Nephron (organoid): Measurements from ENCODE around the gene GPR176.

Experiments used
- H3K27ac Mint-ChIP-seq, 3 experiments: 2 replicates each; pipeline ENCODE4 v1.8.0; 2020; ENCODE audit warnings: mixed read lengths in 3 of 3, mild to moderate bottlenecking in 2 of 3, moderate library complexity in 1 of 3
- H3K27me3 Mint-ChIP-seq: 2 replicates; pipeline ENCODE4 v1.8.0; 2021; ENCODE audit warnings: low read depth, mild to moderate bottlenecking, moderate library complexity, mixed read lengths
- H3K36me3 Mint-ChIP-seq: 2 replicates; pipeline ENCODE4 v1.8.0; 2020; ENCODE audit warnings: low read depth, mixed read lengths
- H3K4me1 Mint-ChIP-seq: 2 replicates; pipeline ENCODE4 v1.8.0; 2020; ENCODE audit warnings: mixed read lengths
- H3K4me3 Mint-ChIP-seq, 3 experiments: 2 replicates each; pipeline ENCODE4 v1.8.0; 2020; ENCODE audit warnings: mild to moderate bottlenecking in 3 of 3, mixed read lengths in 3 of 3, moderate library complexity in 2 of 3
- H3K9me3 Mint-ChIP-seq: 2 replicates; pipeline ENCODE4 v1.8.0; 2020; ENCODE audit warnings: mixed read lengths
- TF ChIP-seq, protein P1 (sequence below), 3 experiments: fragments of 200-600 bp; sonication (generic); IDR thresholded peaks; one replicate each; pipeline ENCODE4 v1.5.0; 2021; ENCODE audit warnings: antibody characterized with exemption in 3 of 3; ENCODE audit not compliant: unreplicated experiment in 3 of 3

GPR176 gene

DNA sequence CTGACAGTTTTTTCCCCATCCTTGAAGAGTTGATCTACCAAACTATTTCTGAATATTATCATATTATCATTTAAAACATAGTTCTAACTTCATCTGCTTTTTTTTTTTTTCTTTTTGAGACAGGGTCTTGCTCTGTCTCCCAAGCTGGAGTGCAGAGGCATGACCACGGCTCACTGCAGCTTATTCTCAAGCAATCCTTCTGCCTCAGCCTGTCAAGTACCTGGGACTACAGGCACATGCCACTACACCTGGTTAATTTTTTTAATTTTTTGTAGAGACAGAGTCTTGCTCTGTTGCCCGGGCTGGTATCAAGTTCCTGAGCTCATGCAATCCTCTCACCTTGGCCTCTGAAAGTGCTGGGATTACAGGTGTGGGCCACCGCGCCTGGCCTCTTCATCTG, 15.2 kb upstream of the GPR176 start:
- H3K27ac Mint-ChIP-seq, result peak overlapping the region; percentile 39
- TF ChIP-seq, protein P1, sequence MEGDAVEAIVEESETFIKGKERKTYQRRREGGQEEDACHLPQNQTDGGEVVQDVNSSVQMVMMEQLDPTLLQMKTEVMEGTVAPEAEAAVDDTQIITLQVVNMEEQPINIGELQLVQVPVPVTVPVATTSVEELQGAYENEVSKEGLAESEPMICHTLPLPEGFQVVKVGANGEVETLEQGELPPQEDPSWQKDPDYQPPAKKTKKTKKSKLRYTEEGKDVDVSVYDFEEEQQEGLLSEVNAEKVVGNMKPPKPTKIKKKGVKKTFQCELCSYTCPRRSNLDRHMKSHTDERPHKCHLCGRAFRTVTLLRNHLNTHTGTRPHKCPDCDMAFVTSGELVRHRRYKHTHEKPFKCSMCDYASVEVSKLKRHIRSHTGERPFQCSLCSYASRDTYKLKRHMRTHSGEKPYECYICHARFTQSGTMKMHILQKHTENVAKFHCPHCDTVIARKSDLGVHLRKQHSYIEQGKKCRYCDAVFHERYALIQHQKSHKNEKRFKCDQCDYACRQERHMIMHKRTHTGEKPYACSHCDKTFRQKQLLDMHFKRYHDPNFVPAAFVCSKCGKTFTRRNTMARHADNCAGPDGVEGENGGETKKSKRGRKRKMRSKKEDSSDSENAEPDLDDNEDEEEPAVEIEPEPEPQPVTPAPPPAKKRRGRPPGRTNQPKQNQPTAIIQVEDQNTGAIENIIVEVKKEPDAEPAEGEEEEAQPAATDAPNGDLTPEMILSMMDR (IDR thresholded peaks at IDR 0.05; ENCODE audit: unreplicated experiment in 3 of 3), result no peak
- H3K4me3 Mint-ChIP-seq, result peak overlapping the region; percentile 81 to 90 (median 88)
- H3K4me1 Mint-ChIP-seq, result peaks cover 25% of the 10 kb centered on the region
- no peaks in the 10 kb centered on the region for H3K9me3 Mint-ChIP-seq
- peaks cover 24% of the 10 kb centered on the region for H3K36me3 Mint-ChIP-seq
- no peaks in the 10 kb centered on the region for H3K27me3 Mint-ChIP-seq

DNA sequence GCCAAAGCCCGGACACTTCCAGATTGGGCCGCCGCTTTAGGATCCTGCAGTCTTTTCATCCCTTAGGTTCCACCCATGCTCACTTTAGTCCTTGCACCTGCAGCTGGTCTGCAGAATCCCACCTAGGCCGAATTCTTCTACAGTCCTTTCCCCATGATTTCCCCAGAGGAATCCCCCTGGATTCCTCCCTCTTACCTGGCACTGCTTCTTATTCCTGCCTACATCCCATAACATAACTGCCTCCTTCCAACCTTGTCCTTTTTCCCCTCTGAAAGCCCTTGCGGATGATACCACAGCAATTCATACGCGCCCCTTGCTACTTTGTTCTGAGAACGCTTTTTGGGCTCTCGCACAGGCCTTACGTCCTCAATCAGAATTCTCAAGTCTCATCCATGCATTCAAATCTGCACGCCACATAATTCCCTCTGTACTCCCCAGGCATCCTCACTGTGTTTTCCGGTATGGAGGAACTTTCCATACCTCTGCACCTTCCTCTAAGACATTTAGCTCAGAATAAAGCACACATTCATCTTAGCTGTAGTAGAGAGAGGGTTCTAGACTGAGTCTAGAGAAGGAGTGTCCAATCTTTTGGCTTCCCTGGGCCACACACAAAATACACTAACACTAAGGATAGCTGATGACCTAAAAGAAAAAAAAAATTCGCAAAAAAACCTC, 14.5 kb upstream of the GPR176 start:
- peaks cover 22% of the 10 kb centered on the region for H3K4me1 Mint-ChIP-seq
- H3K4me3 Mint-ChIP-seq, result peak overlapping the region; percentile 88 to 93 (median 90)
- TF ChIP-seq, protein P1 (IDR thresholded peaks at IDR 0.05; ENCODE audit: unreplicated experiment in 3 of 3), result no peak
- H3K27me3 Mint-ChIP-seq, result no peaks in the 10 kb centered on the region
- H3K9me3 Mint-ChIP-seq, result no peaks in the 10 kb centered on the region
- H3K36me3 Mint-ChIP-seq, result peaks cover 20% of the 10 kb centered on the region
- peak overlapping the region; percentile 88 to 94 (median 93) for H3K27ac Mint-ChIP-seq

DNA sequence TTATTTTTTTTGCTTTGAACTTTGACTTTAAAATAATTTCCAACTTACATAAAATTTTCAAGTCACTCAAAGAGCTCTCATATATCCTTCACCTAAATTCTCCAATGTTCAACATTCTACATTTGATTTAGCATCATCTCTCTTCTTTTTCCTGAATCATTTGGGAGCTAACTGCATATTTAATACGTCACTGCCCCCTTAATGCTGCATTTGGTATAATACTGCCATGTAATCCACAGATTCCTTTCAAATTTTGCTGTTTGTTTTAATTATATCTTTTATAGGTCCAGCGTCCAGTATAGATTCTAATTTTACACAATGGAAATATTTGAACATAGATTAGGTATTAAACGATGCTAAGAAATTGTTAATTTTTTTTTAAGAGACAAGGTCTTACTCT, 11.5 kb upstream of the GPR176 start:
- no peaks in the 10 kb centered on the region for H3K9me3 Mint-ChIP-seq
- peak overlapping the region in 1 of 3 experiments; percentile 9 for H3K4me3 Mint-ChIP-seq
- H3K27ac Mint-ChIP-seq, result no peak overlapping the region
- H3K27me3 Mint-ChIP-seq, result no peaks in the 10 kb centered on the region
- peaks cover 9% of the 10 kb centered on the region for H3K4me1 Mint-ChIP-seq
- peaks cover 9% of the 10 kb centered on the region for H3K36me3 Mint-ChIP-seq
- TF ChIP-seq, protein P1 (IDR thresholded peaks at IDR 0.05; ENCODE audit: unreplicated experiment in 3 of 3), result peak in 1 of 3 experiments; percentile 21

DNA sequence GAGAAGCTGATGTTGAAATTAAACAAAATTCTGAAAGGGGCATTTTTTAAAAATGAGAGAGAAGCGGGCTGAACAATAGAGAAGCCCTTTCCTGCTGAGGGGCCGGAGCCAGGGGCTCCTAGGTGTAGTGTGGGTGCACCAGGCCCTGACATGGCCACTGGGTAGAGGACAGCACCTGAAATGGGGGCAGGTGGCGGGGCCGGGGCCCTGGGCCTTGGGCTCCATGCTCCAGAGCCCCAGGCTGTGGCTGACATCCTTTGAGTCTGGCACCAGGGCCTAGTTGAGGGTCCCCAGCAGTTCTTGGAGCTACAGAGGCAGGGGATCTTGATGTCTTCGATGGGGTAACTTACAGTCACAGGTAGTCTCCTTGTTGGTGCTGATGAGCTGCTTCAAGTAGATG, 6.5 kb upstream of the GPR176 start:
- H3K36me3 Mint-ChIP-seq, result no peaks in the 10 kb centered on the region
- TF ChIP-seq, protein P1 (IDR thresholded peaks at IDR 0.05; ENCODE audit: unreplicated experiment in 3 of 3), result no peak
- H3K27ac Mint-ChIP-seq, result no peak overlapping the region
- no peaks in the 10 kb centered on the region for H3K9me3 Mint-ChIP-seq
- H3K4me3 Mint-ChIP-seq, result no peak overlapping the region
- H3K4me1 Mint-ChIP-seq, result peaks cover 6% of the 10 kb centered on the region
- H3K27me3 Mint-ChIP-seq, result no peaks in the 10 kb centered on the region

DNA sequence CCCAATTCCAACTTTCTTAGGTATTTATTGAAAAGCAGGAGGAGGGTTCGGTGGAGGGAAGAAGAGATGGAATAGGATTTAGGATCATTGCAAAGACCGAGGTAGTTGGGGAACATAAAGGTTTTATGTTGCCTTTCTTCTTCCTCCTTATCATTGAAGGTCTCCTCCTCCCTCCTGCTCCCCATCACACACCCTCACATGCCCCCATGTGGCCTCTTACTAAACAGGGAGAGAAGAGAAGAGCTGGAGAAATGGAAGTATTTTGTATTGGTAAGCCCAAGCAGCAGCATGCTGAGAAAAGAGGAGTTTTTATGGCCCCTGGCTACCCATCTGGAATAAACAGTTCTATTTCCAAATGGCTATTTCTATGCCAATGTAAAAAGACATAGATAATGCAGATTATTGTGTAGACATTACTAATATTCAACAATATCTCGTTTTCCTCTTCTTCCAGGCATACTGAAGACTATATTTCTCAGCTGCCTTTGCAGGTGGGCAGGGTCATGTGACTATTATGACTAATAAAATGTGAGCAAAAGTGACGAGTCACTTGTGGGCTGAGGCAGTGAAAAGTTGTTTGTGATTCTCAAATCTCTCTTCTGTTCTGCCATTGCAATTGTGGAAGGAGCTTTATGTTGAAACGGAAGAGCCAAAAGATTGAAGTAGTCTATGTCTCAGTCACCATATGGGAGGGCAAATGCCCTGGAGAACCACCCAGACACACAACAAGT, 5.2 kb upstream of the GPR176 start:
- Mint-ChIP-seq H3K36me3 (no peaks in the 10 kb centered on the region), H3K27ac (no peak overlapping the region)

More for the DNA sequence above, 5.2 kb upstream of the GPR176 start:
- TF ChIP-seq, protein P1 (IDR thresholded peaks at IDR 0.05; ENCODE audit: unreplicated experiment in 3 of 3), result no peak
- peaks cover 3% of the 10 kb centered on the region for H3K27me3 Mint-ChIP-seq
- no peak overlapping the region for H3K4me3 Mint-ChIP-seq
- no peaks in the 10 kb centered on the region for H3K9me3 Mint-ChIP-seq
- peaks cover 11% of the 10 kb centered on the region for H3K4me1 Mint-ChIP-seq
